MM.1S (cell line): ENCODE data around the gene HPSE2.

Experiments
- DNase-seq: peaks from one replicate; pipeline ENCODE4 v3.0.0-alpha.2; 2015
- H2AFZ ChIP-seq: fragments of 300-600 bp; sonication (generic); 2 replicates; pipeline ENCODE4 v1.6.0; 2016; ENCODE audit warnings: antibody characterized with exemption, low read length
- H3F3A ChIP-seq: fragments of 300-600 bp; sonication (generic); 2 replicates; pipeline ENCODE4 v1.6.1; 2016; ENCODE audit warnings: mild to moderate bottlenecking, antibody characterized with exemption, low read length, moderate library complexity, mixed read lengths; ENCODE audit not compliant: insufficient read depth
- H3K27ac ChIP-seq: fragments of 300-600 bp; sonication (generic); 2 replicates; pipeline ENCODE4 v1.5.1; 2016; ENCODE audit warnings: mild to moderate bottlenecking, low read length
- H3K27me3 ChIP-seq: fragments of 300-600 bp; sonication (generic); replicated peaks from 2 replicates; pipeline ENCODE4 v1.6.0; 2016; ENCODE audit warnings: low read length; ENCODE audit not compliant: insufficient read depth
- H3K36me3 ChIP-seq: fragments of 300-600 bp; sonication (generic); replicated peaks from 2 replicates; pipeline ENCODE4 v1.6.1; 2016; ENCODE audit warnings: mild to moderate bottlenecking, low read length, mixed read lengths; ENCODE audit not compliant: insufficient read depth
- H3K4me1 ChIP-seq: fragments of 300-600 bp; sonication (generic); 2 replicates; pipeline ENCODE4 v1.6.1; 2016; ENCODE audit warnings: low read length, mixed read lengths
- H3K4me2 ChIP-seq: fragments of 300-600 bp; sonication (generic); 2 replicates; pipeline ENCODE4 v1.6.0; 2016; ENCODE audit warnings: low read depth, low read length
- H3K4me3 ChIP-seq: fragments of 300-600 bp; sonication (generic); 2 replicates; pipeline ENCODE4 v1.5.1; 2016; ENCODE audit warnings: low read length, mixed read lengths
- H3K79me2 ChIP-seq: fragments of 300-600 bp; sonication (generic); 2 replicates; pipeline ENCODE4 v1.6.1; 2016; ENCODE audit warnings: mixed run types, low read length, mixed read lengths
- H3K9ac ChIP-seq: fragments of 300-600 bp; sonication (generic); 2 replicates; pipeline ENCODE4 v1.6.1; 2016; ENCODE audit warnings: low read length, mixed read lengths
- H3K9me2 ChIP-seq: fragments of 300-600 bp; sonication (generic); replicated peaks from 2 replicates; pipeline ENCODE4 v1.6.1; 2016; ENCODE audit warnings: mild to moderate bottlenecking, low read length, mixed read lengths; ENCODE audit not compliant: insufficient read depth
- H3K9me3 ChIP-seq: fragments of 300-600 bp; sonication (generic); replicated peaks from 2 replicates; pipeline ENCODE4 v1.6.1; 2016; ENCODE audit warnings: mild to moderate bottlenecking, low read length, mixed read lengths; ENCODE audit not compliant: insufficient read depth
- H4K20me1 ChIP-seq: fragments of 300-600 bp; sonication (generic); 2 replicates; pipeline ENCODE4 v1.6.1; 2016; ENCODE audit warnings: mild to moderate bottlenecking, low read length, moderate library complexity, mixed read lengths; ENCODE audit not compliant: insufficient read depth
- EZH2 ChIP-seq: fragments of 300-600 bp; sonication (generic); optimal IDR thresholded peaks from 2 replicates; pipeline ENCODE3; 2017; ENCODE audit warnings: low read depth, mild to moderate bottlenecking, antibody characterized with exemption, low read length, mixed read lengths
- EZH2phosphoT487 ChIP-seq: fragments of 300-600 bp; sonication (generic); IDR thresholded peaks from 2 replicates; pipeline ENCODE4 v1.6.1; 2018; ENCODE audit warnings: antibody characterized with exemption, low read length
- TF ChIP-seq, protein P1 (sequence below): fragments of 300-600 bp; sonication (generic); IDR thresholded peaks from 2 replicates; pipeline ENCODE4 v1.5.1; 2016; ENCODE audit warnings: antibody characterized with exemption, low read length, mixed read lengths

The HPSE2 gene

DNA sequence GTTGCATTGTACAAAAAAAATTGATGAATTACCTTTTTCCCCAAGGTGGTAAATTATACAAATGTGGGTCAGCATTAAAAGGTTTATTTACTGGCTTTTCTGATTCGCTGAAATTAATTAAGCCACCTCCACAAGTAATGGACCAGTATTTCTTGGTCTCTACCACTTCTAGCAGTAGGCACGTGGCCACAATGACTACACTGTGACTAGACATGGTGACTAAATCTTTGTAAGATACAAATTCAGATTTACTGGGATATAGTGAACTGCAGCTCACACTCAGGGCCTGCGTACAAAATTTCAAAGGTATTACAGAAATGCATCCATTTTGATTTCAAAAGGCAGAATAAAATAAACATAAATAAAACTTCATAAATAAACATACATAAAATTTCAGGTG is 10.9 kb downstream of the HPSE2 start:
- no peaks in the 10 kb centered on the region for H3K4me1 ChIP-seq
- no peak overlapping the region for H3K27ac ChIP-seq
- TF ChIP-seq, protein P1, sequence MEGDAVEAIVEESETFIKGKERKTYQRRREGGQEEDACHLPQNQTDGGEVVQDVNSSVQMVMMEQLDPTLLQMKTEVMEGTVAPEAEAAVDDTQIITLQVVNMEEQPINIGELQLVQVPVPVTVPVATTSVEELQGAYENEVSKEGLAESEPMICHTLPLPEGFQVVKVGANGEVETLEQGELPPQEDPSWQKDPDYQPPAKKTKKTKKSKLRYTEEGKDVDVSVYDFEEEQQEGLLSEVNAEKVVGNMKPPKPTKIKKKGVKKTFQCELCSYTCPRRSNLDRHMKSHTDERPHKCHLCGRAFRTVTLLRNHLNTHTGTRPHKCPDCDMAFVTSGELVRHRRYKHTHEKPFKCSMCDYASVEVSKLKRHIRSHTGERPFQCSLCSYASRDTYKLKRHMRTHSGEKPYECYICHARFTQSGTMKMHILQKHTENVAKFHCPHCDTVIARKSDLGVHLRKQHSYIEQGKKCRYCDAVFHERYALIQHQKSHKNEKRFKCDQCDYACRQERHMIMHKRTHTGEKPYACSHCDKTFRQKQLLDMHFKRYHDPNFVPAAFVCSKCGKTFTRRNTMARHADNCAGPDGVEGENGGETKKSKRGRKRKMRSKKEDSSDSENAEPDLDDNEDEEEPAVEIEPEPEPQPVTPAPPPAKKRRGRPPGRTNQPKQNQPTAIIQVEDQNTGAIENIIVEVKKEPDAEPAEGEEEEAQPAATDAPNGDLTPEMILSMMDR, result no peak
- no peak for TF ChIP-seq EZH2phosphoT487
- TF ChIP-seq EZH2, result no peak
- H3K79me2 ChIP-seq, result no peaks in the 10 kb centered on the region
- no peaks in the 10 kb centered on the region for H3K9me2 ChIP-seq
- no peak overlapping the region for H3K4me3 ChIP-seq
- H3K9me3 ChIP-seq, result no peaks in the 10 kb centered on the region
- H4K20me1 ChIP-seq, result no peaks in the 10 kb centered on the region
- H3K27me3 ChIP-seq, result no peaks in the 10 kb centered on the region
- H3K4me2 ChIP-seq, result no peak overlapping the region
- H3K36me3 ChIP-seq, result no peaks in the 10 kb centered on the region
- no peak overlapping the region for H2AFZ ChIP-seq
- no peak for DNase-seq
- H3F3A ChIP-seq, result no peaks in the 10 kb centered on the region
- no peak overlapping the region for H3K9ac ChIP-seq

DNA sequence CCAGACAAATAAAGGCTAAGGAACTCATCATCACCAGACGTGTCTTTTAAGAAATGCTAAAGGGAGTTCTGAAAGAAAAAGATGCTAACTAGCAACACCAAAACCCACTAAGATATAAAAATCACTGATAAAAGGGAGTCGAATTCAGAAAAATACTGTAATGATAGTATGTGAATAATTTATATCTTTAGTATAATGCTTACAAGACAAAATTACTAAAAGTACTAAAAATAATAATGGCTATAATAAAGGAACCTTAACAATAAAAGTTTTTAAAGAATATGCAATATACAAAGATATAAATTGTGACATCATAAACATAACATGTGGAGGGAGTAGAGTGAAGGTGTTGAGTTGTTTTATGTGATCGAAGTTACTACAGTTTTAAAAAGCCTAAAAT is 28.3 kb downstream of the HPSE2 start:
- Histone ChIP-seq H4K20me1 (no peaks in the 10 kb centered on the region), H3K4me3 (no peak overlapping the region), H3K9ac (no peak overlapping the region), H3K9me2 (no peaks in the 10 kb centered on the region), H3K27ac (no peak overlapping the region), H3F3A (no peaks in the 10 kb centered on the region), H3K27me3 (no peaks in the 10 kb centered on the region), H3K4me2 (no peak overlapping the region), H3K36me3 (no peaks in the 10 kb centered on the region), H2AFZ (no peak overlapping the region), H3K4me1 (no peaks in the 10 kb centered on the region), H3K9me3 (no peaks in the 10 kb centered on the region), H3K79me2 (no peaks in the 10 kb centered on the region)
- no peak for TF ChIP-seq EZH2phosphoT487
- TF ChIP-seq, protein P1, result no peak
- no peak for TF ChIP-seq EZH2
- DNase-seq, result no peak

DNA sequence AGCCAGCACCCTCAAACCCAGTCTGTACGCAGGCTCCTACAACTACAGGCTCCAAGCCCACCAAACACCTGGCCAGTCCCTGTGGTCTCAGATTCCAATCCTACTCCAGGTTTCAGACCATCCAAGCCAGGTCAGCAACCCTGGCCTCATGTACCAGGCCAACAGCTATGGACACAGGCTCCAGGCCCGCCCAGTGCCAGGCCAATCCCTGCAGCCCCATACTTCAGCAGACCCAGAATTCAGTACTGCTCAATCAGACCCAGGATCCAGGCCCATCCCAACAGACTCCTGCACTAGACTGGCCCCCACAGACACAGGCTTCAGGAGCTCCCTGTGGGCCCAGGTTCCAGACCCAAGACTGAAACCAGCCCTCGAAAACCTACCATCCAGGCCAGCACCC is 32.3 kb downstream of the HPSE2 start:
- H3K4me1 ChIP-seq, result no peaks in the 10 kb centered on the region
- H3K79me2 ChIP-seq, result no peaks in the 10 kb centered on the region
- no peak overlapping the region for H3K9ac ChIP-seq
- H3K9me2 ChIP-seq, result no peaks in the 10 kb centered on the region
- H3K27ac ChIP-seq, result no peak overlapping the region
- H3K4me3 ChIP-seq, result no peak overlapping the region
- H4K20me1 ChIP-seq, result no peaks in the 10 kb centered on the region
- H3K4me2 ChIP-seq, result no peak overlapping the region
- no peaks in the 10 kb centered on the region for H3K27me3 ChIP-seq
- H2AFZ ChIP-seq, result no peak overlapping the region
- H3K36me3 ChIP-seq, result no peaks in the 10 kb centered on the region
- H3K9me3 ChIP-seq, result no peaks in the 10 kb centered on the region
- TF ChIP-seq EZH2phosphoT487, result no peak
- TF ChIP-seq EZH2, result no peak
- TF ChIP-seq, protein P1, result no peak
- no peak for DNase-seq
- no peaks in the 10 kb centered on the region for H3F3A ChIP-seq
